ES-I3 (cell line): ENCODE results near the gene RPL31.

Source experiments
- H3K36me3 ChIP-seq: 2 replicates; pipeline ENCODE4 v1.6.1; 2013; ENCODE audit warnings: mild to moderate bottlenecking, low read length, control low read depth, moderate library complexity; ENCODE audit not compliant: insufficient read depth
- H3K4me1 ChIP-seq: 2 replicates; pipeline ENCODE4 v1.6.1; 2013; ENCODE audit warnings: mild to moderate bottlenecking, control low read depth, low read length; ENCODE audit not compliant: insufficient read depth
- H3K9ac ChIP-seq: 2 replicates; pipeline ENCODE4 v1.6.1; 2013; ENCODE audit warnings: low read depth, mild to moderate bottlenecking, low read length, moderate library complexity
- H3K9me3 ChIP-seq: 2 replicates; pipeline ENCODE4 v1.6.1; 2013; ENCODE audit warnings: mild to moderate bottlenecking, low read length, moderate library complexity; ENCODE audit not compliant: control insufficient read depth, insufficient read depth

The RPL31 gene

DNA sequence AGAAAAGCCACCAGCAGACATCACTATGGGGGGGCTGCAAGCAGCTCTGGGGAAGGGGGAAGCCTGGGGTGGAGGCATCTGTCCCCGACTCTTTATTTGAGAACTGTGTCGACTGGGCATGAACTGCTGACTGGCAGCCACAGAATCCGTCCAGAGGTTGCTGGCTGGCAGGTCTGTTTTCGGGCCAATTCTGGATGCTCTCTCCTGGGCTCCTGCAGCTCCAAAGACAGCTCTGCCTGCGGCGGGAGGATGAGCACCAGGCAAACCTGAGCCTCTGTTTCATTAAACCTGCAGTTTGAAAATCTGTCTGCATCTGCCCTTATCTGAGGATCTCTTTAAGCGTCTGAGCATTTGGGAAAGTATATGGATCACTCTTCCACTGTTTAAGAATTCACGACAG lies 34.4 kb upstream of the RPL31 start:
- no peaks in the 10 kb centered on the region for H3K36me3 ChIP-seq
- no peak overlapping the region for H3K9ac ChIP-seq
- H3K9me3 ChIP-seq = no peaks in the 10 kb centered on the region
- no peaks in the 10 kb centered on the region for H3K4me1 ChIP-seq

GRCh38 chr2:100968146-100969145 lies 33.6 kb upstream of the RPL31 start:
- H3K36me3 ChIP-seq = no peaks in the 10 kb centered on the region
- H3K4me1 ChIP-seq = no peaks in the 10 kb centered on the region
- no peak overlapping the region for H3K9ac ChIP-seq
- H3K9me3 ChIP-seq = no peaks in the 10 kb centered on the region

DNA sequence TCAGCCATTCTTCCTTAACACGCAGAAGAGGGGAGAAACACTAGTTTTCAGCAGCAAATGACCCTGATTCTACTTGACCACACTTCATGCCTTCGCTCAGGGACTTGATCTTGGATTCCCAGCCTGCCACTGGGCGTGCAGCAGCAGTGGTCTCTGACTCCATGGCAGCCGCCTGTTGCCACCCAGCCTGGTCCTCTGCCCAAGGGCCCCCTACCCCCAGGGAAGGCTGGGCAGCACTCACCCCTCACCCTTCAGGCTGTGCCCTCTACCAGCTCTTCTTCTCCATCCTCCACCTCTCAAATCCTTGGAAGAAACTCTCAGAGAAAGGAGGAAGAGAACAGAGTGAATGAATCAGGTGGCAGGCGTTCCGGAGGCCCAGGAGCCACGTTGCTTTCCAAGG lies 32.1 kb upstream of the RPL31 start:
- no peaks in the 10 kb centered on the region for H3K4me1 ChIP-seq
- no peaks in the 10 kb centered on the region for H3K36me3 ChIP-seq
- no peaks in the 10 kb centered on the region for H3K9me3 ChIP-seq
- no peak overlapping the region for H3K9ac ChIP-seq

DNA sequence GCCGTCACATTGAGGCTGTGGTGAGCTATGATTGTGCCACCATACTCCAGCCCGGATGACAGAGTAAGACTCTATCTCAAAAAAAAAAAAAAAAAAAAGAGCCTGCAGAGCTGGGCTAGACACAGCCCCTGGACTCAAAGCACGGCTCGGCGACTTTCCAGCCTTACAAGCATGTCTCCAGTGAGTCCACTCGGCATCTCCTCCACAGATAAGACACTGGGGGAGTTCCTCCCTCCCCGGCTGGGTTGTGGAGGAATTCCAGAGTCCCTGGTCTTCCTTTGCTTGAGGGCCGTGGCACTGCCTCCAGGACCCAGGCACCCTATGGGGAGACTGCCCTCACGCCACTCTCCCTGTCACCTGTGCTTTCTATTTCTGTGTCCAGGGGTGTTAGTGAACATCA lies 30.9 kb upstream of the RPL31 start:
- no peaks in the 10 kb centered on the region for H3K36me3 ChIP-seq

DNA sequence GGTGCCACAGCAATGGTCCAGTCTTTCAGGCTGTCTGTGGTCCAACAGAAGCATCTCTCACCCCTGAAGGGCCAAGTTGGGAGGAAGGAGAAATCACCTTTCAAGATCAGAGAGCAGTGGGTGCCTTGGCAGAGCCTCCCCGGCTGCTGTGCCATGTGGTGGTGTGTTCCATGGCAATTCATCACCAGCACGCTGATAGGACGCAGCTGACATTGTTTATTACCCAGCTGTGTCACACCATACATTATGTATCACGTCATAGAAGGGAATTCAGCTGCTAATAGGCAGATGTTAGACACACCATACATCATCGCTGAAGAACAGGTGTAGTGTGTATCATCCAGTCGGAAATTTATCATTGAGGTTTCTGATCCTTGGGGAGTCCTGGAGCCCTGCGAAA lies 29.6 kb upstream of the RPL31 start:
- Histone ChIP-seq H3K36me3 (no peaks in the 10 kb centered on the region), H3K4me1 (no peaks in the 10 kb centered on the region), H3K9me3 (no peaks in the 10 kb centered on the region), H3K9ac (no peak overlapping the region)

More for the DNA sequence above, 30.9 kb upstream of the RPL31 start:
- H3K4me1 ChIP-seq = no peaks in the 10 kb centered on the region
- no peak overlapping the region for H3K9ac ChIP-seq
- no peaks in the 10 kb centered on the region for H3K9me3 ChIP-seq

GRCh38 chr2:100974712-100975520 lies 27.2 kb upstream of the RPL31 start:
- no peaks in the 10 kb centered on the region for H3K9me3 ChIP-seq
- no peaks in the 10 kb centered on the region for H3K36me3 ChIP-seq
- H3K4me1 ChIP-seq = no peaks in the 10 kb centered on the region
- no peak overlapping the region for H3K9ac ChIP-seq

DNA sequence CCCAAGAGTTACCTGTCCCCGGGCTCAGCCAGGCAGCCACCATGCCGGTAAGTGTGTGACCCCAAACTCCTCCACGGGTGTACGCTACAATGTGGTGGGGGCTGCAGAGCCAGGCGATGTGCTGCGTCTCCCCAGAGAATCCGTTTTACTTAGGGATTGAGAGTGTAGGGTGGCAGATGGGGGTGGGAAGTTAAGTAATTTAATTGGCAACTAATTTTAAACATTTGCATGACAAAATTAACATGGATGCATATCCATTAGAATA lies 26.6 kb upstream of the RPL31 start:
- Histone ChIP-seq H3K4me1 (no peaks in the 10 kb centered on the region), H3K9ac (no peak overlapping the region), H3K9me3 (no peaks in the 10 kb centered on the region), H3K36me3 (no peaks in the 10 kb centered on the region)

DNA sequence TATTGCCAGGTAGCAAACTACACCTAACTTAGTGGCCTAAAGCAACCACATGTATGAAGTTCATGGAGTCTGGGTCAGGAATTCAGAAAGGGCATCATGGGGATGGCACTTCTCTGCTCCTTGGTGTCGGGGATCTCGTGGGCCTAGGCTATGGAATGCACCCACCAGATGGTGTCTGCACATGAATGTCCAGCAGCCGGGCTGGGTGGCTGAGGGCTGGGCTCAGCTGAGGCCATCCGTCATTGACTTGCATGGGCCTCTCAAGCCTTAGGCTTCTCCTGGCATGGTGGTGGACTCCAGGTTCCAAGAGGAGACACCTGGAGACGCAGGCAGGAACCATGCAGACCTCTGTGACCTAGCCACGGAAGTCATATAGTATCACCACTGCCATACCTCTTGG lies 26.0 kb upstream of the RPL31 start:
- Histone ChIP-seq H3K9me3 (no peaks in the 10 kb centered on the region), H3K36me3 (no peaks in the 10 kb centered on the region), H3K4me1 (peaks cover 5% of the 10 kb centered on the region; the same call in 1 of the 2 replicates), H3K9ac (no peak overlapping the region)

DNA sequence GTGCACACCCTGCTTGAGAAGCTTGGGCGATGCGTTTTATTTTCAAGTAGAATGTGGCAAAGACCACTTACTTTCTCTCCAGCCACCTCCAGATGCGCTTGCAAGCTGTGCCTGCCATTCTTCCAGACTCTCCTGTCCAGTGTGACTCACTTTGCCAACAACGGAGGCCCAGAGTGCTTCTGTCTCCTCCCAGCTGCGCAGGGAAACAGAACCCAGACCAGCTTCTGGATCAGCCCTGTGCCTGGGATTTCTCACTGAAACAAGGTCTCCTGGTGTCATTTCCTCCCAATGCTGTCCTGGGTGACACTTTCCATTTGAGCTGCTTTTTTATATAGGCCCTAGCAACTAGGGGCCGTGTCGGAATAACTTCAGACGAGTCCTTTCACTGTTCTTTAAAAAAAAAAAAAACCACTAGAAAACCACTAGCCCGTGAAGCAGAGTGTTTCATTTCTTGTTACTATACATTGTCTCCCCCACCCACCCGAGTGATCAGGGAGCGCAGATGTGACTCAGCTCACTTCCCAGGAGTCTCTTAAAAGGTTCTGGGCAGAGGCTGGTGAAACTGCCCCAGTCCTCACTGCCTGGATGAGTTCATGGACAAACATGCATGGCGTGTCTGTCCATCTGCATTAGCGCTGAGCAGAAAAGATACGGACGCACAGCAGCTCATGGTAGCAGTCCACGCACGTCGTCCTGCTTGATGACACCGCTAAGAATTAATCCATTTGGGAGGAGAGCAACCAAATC lies 25.3 kb upstream of the RPL31 start:
- H3K9ac ChIP-seq = no peak overlapping the region
- H3K36me3 ChIP-seq = no peaks in the 10 kb centered on the region
- H3K9me3 ChIP-seq = no peaks in the 10 kb centered on the region
- H3K4me1 ChIP-seq = peaks cover 11% of the 10 kb centered on the region; the same call in 1 of the 2 replicates

DNA sequence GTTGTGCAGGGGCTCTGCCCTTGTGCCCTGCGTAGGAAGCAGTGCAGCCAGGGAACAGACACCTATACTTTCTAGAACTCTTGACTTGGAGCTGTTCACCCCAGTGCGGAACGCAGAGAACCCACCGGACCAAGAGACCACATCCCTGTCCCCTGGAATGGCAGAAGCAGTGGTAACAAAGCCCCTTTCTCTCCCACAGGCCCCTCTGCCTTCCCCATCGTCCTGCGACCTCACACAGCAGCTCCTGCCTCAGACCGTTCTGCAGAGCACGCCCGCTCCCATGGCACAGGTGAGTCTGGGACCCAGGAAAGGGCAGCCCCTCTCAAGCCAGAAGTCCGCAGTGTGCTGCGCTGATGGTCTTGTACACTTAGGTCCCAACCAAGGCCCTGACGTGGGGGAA lies 24.6 kb upstream of the RPL31 start:
- Histone ChIP-seq H3K9me3 (no peaks in the 10 kb centered on the region), H3K4me1 (peaks cover 13% of the 10 kb centered on the region; the same call in 1 of the 2 replicates), H3K9ac (no peak overlapping the region), H3K36me3 (no peaks in the 10 kb centered on the region)

DNA sequence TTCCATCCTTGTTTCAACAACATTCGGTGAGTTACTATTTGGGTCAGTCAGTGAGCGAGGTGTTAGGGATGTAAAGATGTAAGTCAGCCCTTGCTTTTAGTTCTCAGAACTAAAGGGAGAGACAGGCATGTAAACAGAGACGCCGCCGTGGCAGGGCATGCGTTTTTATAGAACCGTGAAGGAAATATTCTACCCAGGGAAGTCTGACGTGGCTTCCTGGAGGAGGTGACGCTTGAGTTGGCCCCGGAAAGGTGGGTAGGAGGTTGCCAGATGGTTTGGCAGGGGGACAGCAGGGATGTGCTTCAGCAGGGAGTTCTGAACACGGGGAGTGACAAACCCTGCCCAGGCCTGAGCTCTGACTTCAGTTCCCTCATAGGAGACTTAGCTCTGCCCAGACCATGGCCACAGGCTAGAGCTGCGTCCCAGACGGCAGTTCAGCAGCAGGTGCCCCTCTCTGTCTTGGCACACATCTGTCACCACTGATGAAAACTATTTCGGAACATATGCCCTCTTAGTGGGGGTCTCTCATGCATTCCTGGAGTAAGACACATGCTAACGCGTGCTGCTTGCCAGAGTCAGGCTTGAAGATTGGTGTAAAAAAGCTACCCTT lies 23.4 kb upstream of the RPL31 start:
- Histone ChIP-seq H3K9ac (no peak overlapping the region), H3K9me3 (no peaks in the 10 kb centered on the region), H3K36me3 (no peaks in the 10 kb centered on the region), H3K4me1 (peaks cover 13% of the 10 kb centered on the region; the same call in 1 of the 2 replicates)

DNA sequence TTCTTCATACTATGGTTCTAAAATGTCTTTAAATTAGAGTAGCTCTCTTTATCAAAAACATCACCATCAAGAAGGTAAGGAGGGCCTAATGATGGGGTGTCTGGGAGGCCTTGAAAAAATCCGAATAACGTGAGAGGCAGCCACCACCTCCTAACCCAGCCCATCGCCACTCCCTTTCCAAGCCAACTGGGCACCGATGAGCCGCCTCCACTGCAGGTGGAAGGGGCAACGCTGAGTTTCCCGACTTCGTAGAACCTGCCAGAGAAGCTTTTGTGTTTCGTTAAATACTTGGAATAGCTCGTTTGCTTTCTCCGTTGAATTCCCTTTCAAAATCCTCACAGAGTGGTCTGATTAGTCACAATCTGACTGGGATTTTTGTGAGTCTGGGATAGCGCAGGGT lies 22.0 kb upstream of the RPL31 start:
- Histone ChIP-seq H3K9ac (no peak overlapping the region), H3K36me3 (no peaks in the 10 kb centered on the region)

DNA sequence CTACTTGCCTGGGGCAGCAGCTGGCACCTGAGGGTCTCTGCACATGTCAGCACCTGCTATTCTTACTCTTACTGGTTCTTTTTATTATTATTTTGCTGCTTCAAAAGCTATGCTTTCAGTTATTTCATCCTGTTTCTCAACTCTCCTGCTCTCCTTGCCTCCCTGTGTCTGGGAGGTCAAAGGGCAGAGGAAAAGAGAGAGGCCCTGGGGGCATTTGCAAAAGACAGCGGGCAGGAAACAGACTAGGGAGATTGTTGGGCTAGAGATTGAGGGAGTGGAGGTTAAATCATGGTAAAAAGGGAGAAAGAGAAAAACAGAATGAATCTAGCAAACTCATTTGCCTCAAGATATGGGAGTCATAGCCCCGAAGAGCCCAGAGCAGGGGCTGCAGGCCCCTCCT lies 21.1 kb upstream of the RPL31 start:
- H3K36me3 ChIP-seq = no peaks in the 10 kb centered on the region
- no peaks in the 10 kb centered on the region for H3K9me3 ChIP-seq
- H3K9ac ChIP-seq = no peak overlapping the region
- H3K4me1 ChIP-seq = peaks cover 13% of the 10 kb centered on the region; the same call in 1 of the 2 replicates

More for the DNA sequence above, 22.0 kb upstream of the RPL31 start:
- H3K9me3 ChIP-seq = no peaks in the 10 kb centered on the region
- H3K4me1 ChIP-seq = peaks cover 13% of the 10 kb centered on the region; the same call in 1 of the 2 replicates

- H3K36me3 ChIP-seq = no peaks in the 10 kb centered on the region
- H3K4me1 ChIP-seq = peaks cover 13% of the 10 kb centered on the region; the same call in 1 of the 2 replicates
- no peak overlapping the region for H3K9ac ChIP-seq
- no peaks in the 10 kb centered on the region for H3K9me3 ChIP-seq
Measured at GRCh38 chr2:100982431-100982861, 19.6 kb upstream of the RPL31 start.
